ENCODE results near the gene GATAD2A.

Gene GATAD2A

GRCh38 chr19:19527371-19527656 is 121.8 kb downstream of the GATAD2A start:
- TF ChIP-seq FOXP2 (optimal IDR thresholded peaks at IDR 0.05; ENCODE audit: borderline replicate concordance, extremely low read depth, extremely low read length, insufficient read depth) (no peak), SIN3A (IDR thresholded peaks at IDR 0.05; ENCODE audit: borderline replicate concordance, insufficient read depth, low read length) (no peak), POLR2AphosphoS5 (IDR thresholded peaks at IDR 0.05; ENCODE audit: low read depth, low read length) (no peak), TAF1 (IDR thresholded peaks at IDR 0.05; ENCODE audit: borderline replicate concordance, insufficient read depth, low read length) (no peak), REST (IDR thresholded peaks at IDR 0.05; ENCODE audit: insufficient read depth in 1 of 2, low read depth in 2 of 2, low read length in 2 of 2) (no peak)

DNA sequence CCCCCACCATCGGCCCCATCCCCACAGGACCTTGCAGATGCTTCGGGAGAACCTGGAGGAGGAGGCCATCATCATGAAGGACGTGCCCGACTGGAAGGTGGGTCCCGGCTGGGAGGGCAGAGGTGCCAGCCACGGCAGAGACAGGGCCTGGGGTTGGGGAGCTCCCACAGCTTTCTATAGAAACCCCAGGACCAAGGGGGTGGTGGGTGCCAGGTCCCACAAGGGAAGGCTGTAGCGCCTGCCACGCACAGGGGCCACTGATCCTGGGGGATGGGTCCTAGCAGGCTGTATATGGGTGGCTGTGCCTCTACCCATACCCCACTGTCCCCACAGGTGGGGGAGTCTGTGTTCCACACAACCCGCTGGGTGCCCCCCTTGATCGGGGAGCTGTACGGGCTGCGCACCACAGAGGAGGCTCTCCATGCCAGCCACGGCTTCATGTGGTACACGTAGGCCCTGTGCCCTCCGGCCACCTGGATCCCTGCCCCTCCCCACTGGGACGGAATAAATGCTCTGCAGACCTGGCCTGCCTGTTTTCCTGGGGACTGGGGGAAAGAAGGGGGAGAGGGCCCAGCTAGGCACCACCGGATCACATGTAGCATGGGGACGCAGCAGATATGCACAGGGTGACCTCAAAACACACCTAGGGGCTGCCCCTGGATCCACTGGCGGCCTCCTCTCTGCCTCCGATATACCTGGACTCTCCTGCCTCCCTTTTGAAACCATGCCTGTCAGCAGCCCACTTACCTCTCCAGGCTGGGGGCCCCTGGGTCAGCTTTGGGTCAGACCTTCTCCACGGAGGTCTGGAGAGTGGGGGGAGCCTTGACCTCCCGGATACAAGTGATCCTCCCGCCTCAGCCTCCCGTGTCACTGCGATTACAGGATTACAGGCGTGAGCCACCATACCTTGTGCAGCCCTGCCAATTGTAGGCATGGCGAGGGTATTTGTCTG is 122.5 kb downstream of the GATAD2A start:
- TF ChIP-seq REST (IDR thresholded peaks at IDR 0.05; ENCODE audit: insufficient read depth in 1 of 2, low read depth in 2 of 2, low read length in 2 of 2) (no peak), SIN3A (IDR thresholded peaks at IDR 0.05; ENCODE audit: borderline replicate concordance, insufficient read depth, low read length) (no peak), POLR2AphosphoS5 (IDR thresholded peaks at IDR 0.05; ENCODE audit: low read depth, low read length) (no peak), FOXP2 (optimal IDR thresholded peaks at IDR 0.05; ENCODE audit: borderline replicate concordance, extremely low read depth, extremely low read length, insufficient read depth) (no peak), TAF1 (IDR thresholded peaks at IDR 0.05; ENCODE audit: borderline replicate concordance, insufficient read depth, low read length) (no peak)

- no peak for TF ChIP-seq TAF1 (IDR thresholded peaks at IDR 0.05; ENCODE audit: borderline replicate concordance, insufficient read depth, low read length)
- TF ChIP-seq POLR2AphosphoS5 (IDR thresholded peaks at IDR 0.05; ENCODE audit: low read depth, low read length), result no peak
- no peak for TF ChIP-seq FOXP2 (optimal IDR thresholded peaks at IDR 0.05; ENCODE audit: borderline replicate concordance, extremely low read depth, extremely low read length, insufficient read depth)
These were observed 123.4 kb downstream of the GATAD2A start, which contains the start of gene YJEFN3 for GRCh38 chr19:19528721-19529490. Gene YJEFN3 (plus strand): TSS chr19:19528911. CDS start chr19:19528933, 22 bp downstream.

DNA sequence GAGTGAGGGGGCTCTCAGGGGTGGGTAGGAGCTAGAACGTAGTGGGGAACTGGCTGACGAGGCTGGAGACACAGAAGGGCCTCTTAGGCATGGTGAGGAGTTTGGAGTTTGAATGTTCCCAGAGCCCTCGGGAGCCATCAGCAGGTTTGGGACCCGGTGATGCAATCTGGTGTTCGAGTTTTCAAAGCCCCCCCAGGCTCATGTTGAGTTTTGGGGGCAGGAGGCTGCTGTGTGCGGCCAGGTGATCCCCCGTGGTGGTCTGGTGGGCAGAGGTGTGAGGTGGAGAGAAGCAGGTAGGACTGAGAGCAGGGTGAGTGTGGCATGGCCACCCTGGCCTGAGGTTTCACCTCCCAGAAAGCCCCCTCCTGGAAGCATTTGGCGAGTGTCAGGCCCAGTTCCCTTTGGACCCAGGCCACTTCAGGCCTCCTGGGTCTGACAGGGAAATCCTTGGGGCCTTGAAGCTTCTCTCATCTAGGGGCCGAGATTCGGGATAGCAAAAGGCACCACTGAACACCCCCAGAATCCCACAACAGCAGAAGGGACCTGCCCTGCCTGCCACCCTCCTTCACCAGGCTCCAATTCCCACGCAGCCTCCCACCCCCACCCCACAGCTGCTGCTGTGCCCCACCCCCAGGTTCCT is 124.4 kb downstream of the GATAD2A start:
- TF ChIP-seq FOXP2 (optimal IDR thresholded peaks at IDR 0.05; ENCODE audit: borderline replicate concordance, extremely low read depth, extremely low read length, insufficient read depth) (no peak), TAF1 (IDR thresholded peaks at IDR 0.05; ENCODE audit: borderline replicate concordance, insufficient read depth, low read length) (no peak), POLR2AphosphoS5 (IDR thresholded peaks at IDR 0.05; ENCODE audit: low read depth, low read length) (no peak)

DNA sequence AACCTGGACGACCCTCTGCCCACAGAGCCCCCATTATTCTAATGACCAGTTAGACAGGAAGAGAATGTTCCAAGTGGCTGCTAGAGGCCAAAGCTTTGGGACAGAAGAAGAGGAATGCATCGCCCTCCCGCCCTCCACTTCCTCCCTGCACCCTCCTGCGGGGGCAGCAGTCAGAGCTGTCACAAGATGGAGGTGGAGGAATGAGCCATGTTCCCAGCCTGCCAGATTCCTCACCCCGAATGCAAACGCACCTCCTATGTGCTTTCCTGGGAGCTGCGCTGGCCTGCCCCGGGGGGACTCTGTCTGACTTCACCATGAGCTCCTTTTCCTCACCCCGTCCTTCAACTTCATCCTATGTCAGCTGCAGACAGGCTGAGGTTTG is 124.9 kb downstream of the GATAD2A start:
- TF ChIP-seq FOXP2 (optimal IDR thresholded peaks at IDR 0.05; ENCODE audit: borderline replicate concordance, extremely low read depth, extremely low read length, insufficient read depth) (no peak), REST (IDR thresholded peaks at IDR 0.05; ENCODE audit: insufficient read depth in 1 of 2, low read depth in 2 of 2, low read length in 2 of 2) (no peak), TAF1 (IDR thresholded peaks at IDR 0.05; ENCODE audit: borderline replicate concordance, insufficient read depth, low read length) (no peak), POLR2AphosphoS5 (IDR thresholded peaks at IDR 0.05; ENCODE audit: low read depth, low read length) (no peak), SIN3A (IDR thresholded peaks at IDR 0.05; ENCODE audit: borderline replicate concordance, insufficient read depth, low read length) (no peak)
